ENCODE measurements around the gene NIPAL3.

Gene NIPAL3

GRCh38 chr1:24385160-24385940 lies 30.3 kb upstream of the NIPAL3 start:
- DNase-seq, result peak in 1 of 2 experiments; percentile 39
- no peak for TF ChIP-seq GATA1 (IDR thresholded peaks at IDR 0.05; ENCODE audit: low read depth, low read length)

- DNase-seq, result no peak
- no peak for TF ChIP-seq POLR2A (IDR thresholded peaks at IDR 0.05; ENCODE audit: low read length)
- TF ChIP-seq GATA1 (IDR thresholded peaks at IDR 0.05; ENCODE audit: low read depth, low read length), result no peak
These were observed 29.4 kb upstream of the NIPAL3 start for GRCh38 chr1:24386241-24386640.

- TF ChIP-seq GATA1 (IDR thresholded peaks at IDR 0.05; ENCODE audit: low read depth, low read length) (no peak), POLR2A (IDR thresholded peaks at IDR 0.05; ENCODE audit: low read length) (no peak)
These were observed 28.7 kb upstream of the NIPAL3 start for GRCh38 chr1:24386931-24387330.

GRCh38 chr1:24387636-24388175 lies 27.9 kb upstream of the NIPAL3 start:
- DNase-seq, result no peak
- no peak for TF ChIP-seq GATA1 (IDR thresholded peaks at IDR 0.05; ENCODE audit: low read depth, low read length)
- no peak for TF ChIP-seq POLR2A (IDR thresholded peaks at IDR 0.05; ENCODE audit: low read length)

More at GRCh38 chr1:24386931-24387330, 28.7 kb upstream of the NIPAL3 start:
- DNase-seq, result no peak

- TF ChIP-seq GATA1 (IDR thresholded peaks at IDR 0.05; ENCODE audit: low read depth, low read length) (no peak), POLR2A (IDR thresholded peaks at IDR 0.05; ENCODE audit: low read length) (no peak)
- no peak for DNase-seq
These were observed 27.2 kb upstream of the NIPAL3 start for GRCh38 chr1:24388331-24388885.

GRCh38 chr1:24389231-24389678 lies 26.3 kb upstream of the NIPAL3 start:
- TF ChIP-seq GATA1 (IDR thresholded peaks at IDR 0.05; ENCODE audit: low read depth, low read length) (no peak), POLR2A (IDR thresholded peaks at IDR 0.05; ENCODE audit: low read length) (no peak)
- DNase-seq, result no peak

GRCh38 chr1:24390924-24391782 lies 24.4 kb upstream of the NIPAL3 start:
- peak in 1 of 2 experiments; percentile 81 for DNase-seq
- TF ChIP-seq GATA1 (IDR thresholded peaks at IDR 0.05; ENCODE audit: low read depth, low read length) (no peak), POLR2A (IDR thresholded peaks at IDR 0.05; ENCODE audit: low read length) (no peak)

- peak in 1 of 2 experiments; percentile 67 for DNase-seq
- TF ChIP-seq GATA1 (IDR thresholded peaks at IDR 0.05; ENCODE audit: low read depth, low read length), result no peak
These were observed 23.6 kb upstream of the NIPAL3 start for GRCh38 chr1:24391882-24392603.

- no peak for TF ChIP-seq POLR2A (IDR thresholded peaks at IDR 0.05; ENCODE audit: low read length)
- TF ChIP-seq GATA1 (IDR thresholded peaks at IDR 0.05; ENCODE audit: low read depth, low read length), result no peak
- no peak for DNase-seq
These were observed 23.0 kb upstream of the NIPAL3 start for GRCh38 chr1:24392604-24392946.

- DNase-seq, result no peak
- TF ChIP-seq POLR2A (IDR thresholded peaks at IDR 0.05; ENCODE audit: low read length), result no peak
- no peak for TF ChIP-seq GATA1 (IDR thresholded peaks at IDR 0.05; ENCODE audit: low read depth, low read length)
These were observed 22.5 kb upstream of the NIPAL3 start for GRCh38 chr1:24392982-24393650.

GRCh38 chr1:24393892-24394291 lies 21.7 kb upstream of the NIPAL3 start:
- DNase-seq, result no peak
- TF ChIP-seq POLR2A (IDR thresholded peaks at IDR 0.05; ENCODE audit: low read length) (no peak), GATA1 (IDR thresholded peaks at IDR 0.05; ENCODE audit: low read depth, low read length) (no peak)

GRCh38 chr1:24400065-24400464 lies 15.5 kb upstream of the NIPAL3 start:
- DNase-seq, result no peak
- TF ChIP-seq GATA1 (IDR thresholded peaks at IDR 0.05; ENCODE audit: low read depth, low read length) (no peak), POLR2A (IDR thresholded peaks at IDR 0.05; ENCODE audit: low read length) (no peak)

- TF ChIP-seq POLR2A (IDR thresholded peaks at IDR 0.05; ENCODE audit: low read length), result no peak
- TF ChIP-seq GATA1 (IDR thresholded peaks at IDR 0.05; ENCODE audit: low read depth, low read length), result no peak
- no peak for DNase-seq
These were observed 11.8 kb upstream of the NIPAL3 start for GRCh38 chr1:24403806-24404205.
